Sigmoid colon (tissue), 7 donors: ENCODE measurements around the gene BICRA. TPM values are rescaled to one million over a fixed set of nuclear protein-coding genes. Genes with fewer than 3 reads are reported as not detected.

ENCODE experiments used
- DNase-seq: peaks from one replicate; pipeline ENCODE4 v3.0.0-alpha.2; 2019
- H3K27ac ChIP-seq, 4 donors: fragments of 200-600 bp; sonication (generic); one replicate each; pipeline ENCODE4 v1.5.1; 2016 to 2019; ENCODE audit warnings: mild to moderate bottlenecking in 1 of 4
- H3K27me3 ChIP-seq, 3 donors: fragments of 200-600 bp; sonication (generic); one replicate each; pipeline ENCODE4 v1.5.1; 2019; ENCODE audit warnings: mild to moderate bottlenecking in 1 of 3
- H3K36me3 ChIP-seq, 4 donors: fragments of 200-600 bp; sonication (generic); one replicate each; pipeline ENCODE4 v1.5.1; 2016 to 2019
- H3K4me1 ChIP-seq, 4 donors: fragments of 200-600 bp; sonication (generic); one replicate each; pipeline ENCODE4 v1.5.1; 2017 to 2019
- H3K4me3 ChIP-seq, 4 donors: fragments of 200-600 bp; sonication (generic); one replicate each; pipeline ENCODE4 v1.5.1; 2017 to 2019; ENCODE audit warnings: mild to moderate bottlenecking in 2 of 4, moderate library complexity in 1 of 4
- H3K9me3 ChIP-seq, 4 donors: fragments of 200-600 bp in 3 of 4; sonication (generic) in 3 of 4; one replicate each; pipeline versions ENCODE4 v1.5.1 to v1.6.1; 2013 to 2019
- EP300 ChIP-seq, 4 donors: sonication (generic); formaldehyde crosslinking; IDR thresholded peaks; one replicate each; pipeline ENCODE4 v1.6.1; 2017; ENCODE audit warnings: antibody characterized with exemption in 4 of 4
- POLR2A ChIP-seq, 2 donors: fragments of 450-650 bp; IDR thresholded peaks; one replicate each; pipeline ENCODE4 v1.6.1; 2016; ENCODE audit warnings: antibody characterized with exemption in 2 of 2, mild to moderate bottlenecking in 2 of 2, moderate library complexity in 2 of 2
- POLR2AphosphoS5 ChIP-seq, 4 donors: sonication (generic); formaldehyde crosslinking; IDR thresholded peaks; one replicate each; pipeline ENCODE4 v1.6.1; 2017; ENCODE audit warnings: antibody characterized with exemption in 4 of 4
- WGBS, 2 donors: extraction: QIAGEN DNeasy Blood & Tissue Kit; methylation state at CpG; one replicate each; pipeline ENCODE4 v1.1.7; 2013; 5-methylcytosine and 5-hydroxymethylcytosine counted together
- intact Hi-C: fragments of 100-400 bp; cut with DNase I; formaldehyde crosslinking; loops from one replicate; pipeline ENCODE4 v1.15.1; 2023
- polyA plus RNA-seq, 3 donors: library from polyadenylated mRNA; stranded (reverse); fragments of 200-250 nt; gene quantifications; one replicate each; pipeline ENCODE4 v1.2.3, GENCODE V29; 2013
- total RNA-seq, 4 donors: library from RNA; depleted of rRNA; stranded (reverse); fragments of >200 nt; gene quantifications; one replicate each; pipeline ENCODE4 v1.1.0, GENCODE V29; 2016
- TF ChIP-seq, protein P1 (sequence below), 4 experiments: fragments of 450-650 bp in 3 of 4; fragments of 200-600 bp in 1 of 4; IDR thresholded peaks; one replicate each; pipeline ENCODE4 v1.5.1; 2016 to 2019; ENCODE audit warnings: antibody characterized with exemption in 4 of 4, mild to moderate bottlenecking in 3 of 4, moderate library complexity in 2 of 4
- donor health status: healthy with polysubstance abuse.
- donor health status: Bipolar disorder and iron deficiency.
- donor health status: healthy.

The BICRA gene
- total and polyA plus RNA-seq, 7 donors, result 1.8 to 21.6 (median 10.3) TPM

- WGBS, 2 donors, result 1% methylated on average over 94 of the region's 94 CpGs
- Histone ChIP-seq H3K36me3 (no peaks in the 10 kb centered on the region), H3K27ac (peak overlapping the region; percentile 95 to 98 (median 98)), H3K9me3 (no peaks in the 10 kb centered on the region), H3K4me1 (peaks cover 0 to 44% (median 39%) of the 10 kb centered on the region in 4 donors), H3K4me3 (peak overlapping the region; percentile 70 to 98 (median 86)), H3K27me3 (no peaks in the 10 kb centered on the region)
- intact Hi-C loops, result loop anchor here (1.0 to 10.0 kb wide), 6 partner anchors 8 to 333 kb away; partner anchors contain the start of genes INAFM1 and NAPA
- TF ChIP-seq, protein P1, sequence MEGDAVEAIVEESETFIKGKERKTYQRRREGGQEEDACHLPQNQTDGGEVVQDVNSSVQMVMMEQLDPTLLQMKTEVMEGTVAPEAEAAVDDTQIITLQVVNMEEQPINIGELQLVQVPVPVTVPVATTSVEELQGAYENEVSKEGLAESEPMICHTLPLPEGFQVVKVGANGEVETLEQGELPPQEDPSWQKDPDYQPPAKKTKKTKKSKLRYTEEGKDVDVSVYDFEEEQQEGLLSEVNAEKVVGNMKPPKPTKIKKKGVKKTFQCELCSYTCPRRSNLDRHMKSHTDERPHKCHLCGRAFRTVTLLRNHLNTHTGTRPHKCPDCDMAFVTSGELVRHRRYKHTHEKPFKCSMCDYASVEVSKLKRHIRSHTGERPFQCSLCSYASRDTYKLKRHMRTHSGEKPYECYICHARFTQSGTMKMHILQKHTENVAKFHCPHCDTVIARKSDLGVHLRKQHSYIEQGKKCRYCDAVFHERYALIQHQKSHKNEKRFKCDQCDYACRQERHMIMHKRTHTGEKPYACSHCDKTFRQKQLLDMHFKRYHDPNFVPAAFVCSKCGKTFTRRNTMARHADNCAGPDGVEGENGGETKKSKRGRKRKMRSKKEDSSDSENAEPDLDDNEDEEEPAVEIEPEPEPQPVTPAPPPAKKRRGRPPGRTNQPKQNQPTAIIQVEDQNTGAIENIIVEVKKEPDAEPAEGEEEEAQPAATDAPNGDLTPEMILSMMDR (IDR thresholded peaks at IDR 0.05), result peak in 3 of 4 experiments; percentile 28 to 57 (median 44)
- TF ChIP-seq EP300 (IDR thresholded peaks at IDR 0.05) (no peak), POLR2A (IDR thresholded peaks at IDR 0.05) (peak; percentile 76 to 77), POLR2AphosphoS5 (IDR thresholded peaks at IDR 0.05) (peak; percentile 93 to 98 (median 94))
- DNase-seq, result peak; percentile 97
These were observed 638 bp upstream of the BICRA start for GRCh38 chr19:47608074-47608918.

DNA sequence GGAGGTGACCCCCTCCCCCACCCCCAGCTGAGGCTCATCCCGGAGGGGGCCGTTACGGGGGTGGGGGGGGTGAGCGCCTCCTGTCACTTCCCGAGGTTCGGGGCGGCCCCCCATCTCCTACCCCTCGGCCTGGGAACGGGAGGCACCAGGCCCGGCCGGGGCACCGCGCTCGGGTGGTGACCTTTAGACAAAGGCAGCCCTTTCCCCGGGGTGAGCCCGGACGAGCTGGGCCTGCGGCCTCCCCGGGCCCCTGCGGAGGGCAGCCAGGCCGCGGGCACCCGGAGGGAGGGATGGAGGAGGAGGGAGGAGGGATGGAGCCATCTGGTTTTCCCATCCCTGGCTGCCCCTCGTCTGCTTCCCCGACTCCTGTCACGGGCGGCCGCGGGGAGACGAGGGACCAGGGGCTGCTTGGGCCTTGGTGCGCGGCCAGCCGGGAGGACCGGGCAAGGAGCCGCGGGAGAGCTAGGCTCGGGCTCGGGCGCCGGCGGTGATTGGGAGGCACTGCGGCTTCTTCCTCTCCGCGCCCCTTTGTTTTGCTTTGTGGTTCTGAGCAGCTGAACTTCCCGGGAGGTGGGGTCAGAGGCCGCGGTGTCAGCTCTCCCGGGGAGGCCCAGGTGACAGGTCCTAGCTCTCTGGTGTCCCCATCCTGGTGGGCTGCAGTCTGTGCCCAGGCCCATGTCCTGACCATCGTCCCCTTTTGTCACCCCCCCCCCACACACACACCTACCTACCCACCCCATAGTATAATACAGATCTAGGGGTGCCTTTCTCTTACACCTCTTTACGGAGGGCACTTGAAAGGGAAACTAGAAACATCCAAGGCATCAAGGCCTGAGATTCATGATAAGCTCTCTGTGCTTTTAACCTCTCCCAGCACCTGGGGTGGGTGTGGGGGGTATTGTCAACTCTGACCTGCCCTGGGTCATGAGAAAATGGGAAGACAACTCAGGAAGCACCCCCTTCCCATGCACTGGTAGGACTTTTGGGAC is 1.3 kb downstream of the BICRA start:
- peak overlapping the region; percentile 70 to 98 (median 86) for H3K4me3 ChIP-seq
- TF ChIP-seq EP300 (IDR thresholded peaks at IDR 0.05) (no peak), POLR2A (IDR thresholded peaks at IDR 0.05) (no peak), POLR2AphosphoS5 (IDR thresholded peaks at IDR 0.05) (peak in 1 of 4 donors; percentile 47)
- TF ChIP-seq, protein P1 (IDR thresholded peaks at IDR 0.05), result no peak
- H3K36me3 ChIP-seq, result no peaks in the 10 kb centered on the region
- intact Hi-C loops, result loop anchor here (2.0 to 10.0 kb wide), 5 partner anchors 55 to 335 kb away; partner anchors contain the start of genes INAFM1 and NAPA
- H3K27me3 ChIP-seq, result no peaks in the 10 kb centered on the region
- peak overlapping the region; percentile 95 to 98 (median 98) for H3K27ac ChIP-seq
- no peaks in the 10 kb centered on the region for H3K9me3 ChIP-seq
- peak; percentile 80 for DNase-seq
- 0 to 1% methylated on average over 50 of the region's 50 CpGs for WGBS, 2 donors
- peaks cover 0 to 54% (median 47%) of the 10 kb centered on the region in 4 donors for H3K4me1 ChIP-seq

DNA sequence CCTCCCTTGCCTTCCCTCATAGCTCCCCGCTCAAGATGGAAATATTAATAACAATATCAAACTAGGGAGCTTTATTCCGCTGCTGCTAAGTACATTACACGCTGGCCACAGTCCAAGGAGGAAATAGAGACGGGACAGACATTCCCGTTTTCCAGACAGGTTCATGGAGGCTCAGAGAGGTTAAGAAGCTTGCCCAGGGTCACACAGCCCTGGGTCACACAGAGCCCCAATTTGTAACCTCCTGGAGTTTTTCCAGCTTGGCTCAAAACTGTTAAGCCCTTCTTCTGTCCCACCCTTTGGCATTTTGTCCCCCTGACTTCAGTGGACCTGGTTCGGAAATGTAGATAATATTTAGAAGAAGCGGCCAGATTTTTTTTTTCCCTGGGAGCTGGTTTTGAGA is 2.0 kb downstream of the BICRA start:
- 41 to 67% methylated on average over 7 of the region's 7 CpGs for WGBS, 2 donors
- H3K4me3 ChIP-seq, result peak overlapping the region; percentile 70 to 98 (median 86)
- TF ChIP-seq, protein P1 (IDR thresholded peaks at IDR 0.05), result no peak
- TF ChIP-seq EP300 (IDR thresholded peaks at IDR 0.05) (no peak), POLR2AphosphoS5 (IDR thresholded peaks at IDR 0.05) (no peak), POLR2A (IDR thresholded peaks at IDR 0.05) (no peak)

DNA sequence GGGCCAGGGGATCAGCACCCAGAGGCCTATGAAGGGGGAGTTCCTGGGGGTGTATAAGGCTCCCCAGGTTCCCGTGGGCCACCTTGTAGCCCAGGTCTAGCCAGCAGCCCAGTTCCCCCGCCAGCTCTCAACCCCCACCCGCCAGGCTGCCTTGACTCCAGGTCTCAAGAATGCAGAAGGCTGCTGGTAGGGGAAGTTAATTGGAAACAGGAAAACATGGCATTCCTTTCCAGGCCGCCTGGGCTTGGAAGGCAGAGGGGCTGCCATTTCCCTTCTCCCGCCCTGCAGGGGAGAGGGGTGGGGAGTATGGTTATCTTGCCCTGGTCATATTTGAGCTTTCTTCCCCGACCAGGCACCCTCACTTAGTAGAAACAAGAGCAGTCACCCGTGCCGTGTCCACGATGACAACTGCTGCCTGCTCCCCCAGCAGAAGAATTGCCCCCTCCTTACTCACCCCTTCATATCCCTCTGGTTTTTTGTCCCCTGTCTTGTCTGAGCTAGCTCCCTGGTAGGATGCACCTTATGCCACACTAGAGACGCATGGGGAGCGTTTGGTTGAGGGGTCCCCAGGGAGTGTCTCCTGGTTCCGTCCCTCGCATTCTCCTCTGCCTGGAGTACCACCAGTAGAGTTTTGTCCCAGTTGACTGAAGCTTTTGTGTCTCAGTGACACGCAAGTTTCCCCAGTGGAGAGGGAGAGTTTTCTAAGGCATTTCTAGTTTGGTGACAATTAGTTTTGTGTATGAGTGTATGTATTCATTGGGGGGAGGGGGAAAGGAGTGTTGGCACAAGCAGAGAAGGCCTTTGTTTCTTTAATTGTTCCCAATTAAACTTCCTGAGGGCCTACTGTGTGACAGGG is 4.5 kb downstream of the BICRA start:
- 74 to 80% methylated on average over 14 of the region's 14 CpGs for WGBS, 2 donors
- Histone ChIP-seq H3K4me3 (peak overlapping the region in 2 of 4 donors; percentile 5 to 6), H3K4me1 (peaks cover 0 to 62% (median 57%) of the 10 kb centered on the region in 4 donors), H3K9me3 (no peaks in the 10 kb centered on the region), H3K27ac (peak overlapping the region; percentile 61 to 98 (median 98)), H3K27me3 (no peaks in the 10 kb centered on the region), H3K36me3 (no peaks in the 10 kb centered on the region)
- peak; percentile 74 for DNase-seq
- TF ChIP-seq EP300 (IDR thresholded peaks at IDR 0.05) (no peak), POLR2A (IDR thresholded peaks at IDR 0.05) (no peak), POLR2AphosphoS5 (IDR thresholded peaks at IDR 0.05) (no peak)
- TF ChIP-seq, protein P1 (IDR thresholded peaks at IDR 0.05), result no peak
- intact Hi-C loops, result no loop called here

More for the DNA sequence above, 2.0 kb downstream of the BICRA start:
- no peak for DNase-seq
- intact Hi-C loops, result no loop called here
- Histone ChIP-seq H3K4me1 (peaks cover 0 to 61% (median 53%) of the 10 kb centered on the region in 4 donors), H3K9me3 (no peaks in the 10 kb centered on the region), H3K36me3 (no peaks in the 10 kb centered on the region), H3K27me3 (no peaks in the 10 kb centered on the region), H3K27ac (peak overlapping the region; percentile 95 to 98 (median 98))
